Ramos (cell line): ENCODE data around the gene TMEM44.

Experiments used
- in situ Hi-C: fragments of 300-500 bp; cut with MboI; formaldehyde crosslinking; loops from one replicate; pipeline ENCODE4 v1.14.3; 2022; ENCODE audit warnings: low sequenced_read_pairs; ENCODE audit not compliant: unreplicated experiment

Gene TMEM44, protein sequence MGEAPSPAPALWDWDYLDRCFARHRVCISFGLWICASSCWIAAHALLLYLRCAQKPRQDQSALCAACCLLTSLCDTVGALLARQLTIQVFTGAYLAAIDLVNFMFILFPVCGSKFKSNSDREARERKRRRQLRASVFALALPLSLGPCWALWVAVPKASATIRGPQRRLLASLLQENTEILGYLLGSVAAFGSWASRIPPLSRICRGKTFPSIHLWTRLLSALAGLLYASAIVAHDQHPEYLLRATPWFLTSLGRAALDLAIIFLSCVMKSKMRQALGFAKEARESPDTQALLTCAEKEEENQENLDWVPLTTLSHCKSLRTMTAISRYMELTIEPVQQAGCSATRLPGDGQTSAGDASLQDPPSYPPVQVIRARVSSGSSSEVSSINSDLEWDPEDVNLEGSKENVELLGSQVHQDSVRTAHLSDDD

DNA sequence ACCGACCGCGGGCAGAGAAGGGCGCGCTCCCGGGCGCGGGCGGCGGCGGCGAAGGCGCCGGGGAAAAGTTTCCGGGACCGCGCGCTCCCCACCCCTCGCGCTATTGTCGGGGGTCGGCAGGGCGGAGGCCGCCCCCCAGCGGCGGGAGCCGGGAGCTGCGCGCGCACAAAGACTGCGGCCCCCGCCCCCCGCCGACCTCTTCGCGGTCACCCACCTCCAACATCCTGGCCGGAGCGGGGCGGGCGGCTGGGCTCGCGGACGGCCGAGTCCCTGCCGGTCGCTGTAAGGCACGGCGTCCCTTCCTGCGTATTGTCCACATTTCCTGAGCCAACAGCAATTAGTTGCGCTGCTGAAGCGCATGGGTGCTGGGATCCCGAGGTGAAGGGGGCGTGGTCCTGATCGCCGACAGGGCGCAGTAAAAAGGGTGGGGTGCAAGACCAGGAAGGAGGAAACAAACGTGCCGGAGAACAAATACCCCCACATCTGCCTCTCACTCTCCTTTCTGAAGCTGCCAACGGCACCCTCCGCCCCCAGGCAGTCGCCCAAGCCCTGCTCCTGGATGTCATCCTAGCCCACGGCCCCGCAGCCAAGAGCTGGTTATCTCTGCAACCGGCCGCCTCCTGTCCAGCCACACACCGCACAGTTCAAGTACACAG is at the start of gene TMEM44:
Gene TMEM44, minus strand, starts transcription at position 71 of the 656 bp plus-strand sequence. CDS start 204 bp downstream, outside the sequence.
- in situ Hi-C loops = no loop called here

DNA sequence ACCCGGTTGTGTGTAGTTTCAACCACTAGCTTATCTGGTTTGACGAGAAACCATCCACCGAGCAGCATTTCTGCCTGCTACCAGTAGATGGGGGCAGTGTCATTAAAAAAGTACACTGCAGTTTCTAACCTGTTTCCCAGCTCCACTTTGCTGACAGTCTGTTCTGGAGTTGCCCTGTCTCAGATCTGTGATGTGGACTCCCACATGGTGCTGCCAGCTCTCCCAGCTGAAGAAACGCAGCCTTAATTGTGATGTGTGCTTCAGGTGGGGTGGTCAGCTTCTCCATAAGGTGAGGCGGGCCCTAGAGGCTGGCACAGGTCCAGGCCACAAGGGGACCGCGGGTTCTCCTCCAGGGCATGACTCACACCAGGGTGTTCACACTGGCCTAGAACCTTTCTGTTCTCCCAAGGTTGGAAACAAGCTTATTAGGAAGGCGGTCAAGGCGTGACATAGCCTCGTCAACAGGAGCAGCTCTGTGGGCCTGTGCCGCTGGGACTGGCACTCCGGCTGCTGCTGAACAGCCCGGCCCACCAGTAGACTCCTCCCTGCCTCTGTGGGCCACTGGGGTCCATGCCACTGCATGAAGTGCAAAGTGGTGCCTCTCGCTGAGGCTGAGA is 49.6 kb upstream of the TMEM44 start:
- in situ Hi-C loops = no loop called here

DNA sequence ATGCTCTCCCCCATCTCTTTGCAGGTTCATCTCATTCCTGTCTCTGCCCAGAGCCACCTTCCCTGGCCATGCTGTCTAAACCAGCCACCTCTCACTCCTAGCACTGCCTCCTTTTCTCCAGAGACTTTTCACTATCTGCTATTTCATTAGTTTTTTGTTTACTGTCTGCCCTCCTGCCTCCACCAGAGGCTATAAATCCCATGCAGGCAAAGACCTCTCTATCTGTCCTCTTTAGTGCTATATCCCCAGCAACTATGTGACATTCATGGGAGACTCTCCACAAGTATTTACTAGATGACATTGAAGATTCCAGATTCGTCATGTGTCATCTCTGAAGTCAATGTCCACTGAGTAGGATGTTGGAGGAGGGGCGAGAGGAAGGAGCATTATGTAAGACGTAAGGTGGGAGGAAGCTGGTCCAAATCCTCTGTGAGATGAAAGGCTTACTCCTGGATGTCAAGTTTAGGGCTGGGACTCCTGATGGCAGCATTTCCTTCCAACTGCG is 49.0 kb upstream of the TMEM44 start:
- in situ Hi-C loops = no loop called here

DNA sequence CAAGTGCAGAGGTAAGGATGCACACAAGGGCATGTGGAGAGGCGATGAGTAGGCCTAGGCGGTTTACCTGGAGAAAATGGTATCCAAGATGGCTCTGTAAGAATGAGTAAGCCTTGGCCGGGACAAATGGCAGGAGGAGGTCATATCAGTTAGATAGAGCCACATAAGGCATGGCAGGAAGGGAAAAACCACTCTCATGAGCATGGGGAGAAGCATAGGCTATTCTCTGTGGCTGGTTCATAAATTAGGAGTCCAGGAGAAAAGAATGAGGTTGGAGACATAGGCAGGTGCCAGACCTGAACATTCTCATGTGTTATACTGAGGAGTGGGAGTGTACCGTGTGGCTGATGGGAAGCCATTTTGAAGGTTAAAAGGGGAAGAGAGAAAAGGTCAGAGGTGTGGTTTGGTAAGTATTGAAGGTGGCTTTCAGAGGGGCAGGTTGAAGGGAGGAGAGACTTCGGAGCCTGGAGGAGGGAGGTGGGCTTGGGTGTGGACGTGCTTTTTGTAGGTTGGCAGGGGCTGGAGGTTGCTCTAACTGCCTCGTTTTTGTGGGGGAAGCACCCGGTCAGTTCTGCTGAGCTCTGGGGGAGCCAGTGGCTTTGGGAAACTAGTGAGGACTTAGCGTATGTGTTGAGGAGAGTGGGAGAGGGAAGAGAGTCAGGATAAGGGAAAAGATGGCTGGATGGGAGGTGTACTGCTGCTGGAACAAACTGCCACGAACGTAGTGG is 47.8 kb upstream of the TMEM44 start:
- in situ Hi-C loops = no loop called here

DNA sequence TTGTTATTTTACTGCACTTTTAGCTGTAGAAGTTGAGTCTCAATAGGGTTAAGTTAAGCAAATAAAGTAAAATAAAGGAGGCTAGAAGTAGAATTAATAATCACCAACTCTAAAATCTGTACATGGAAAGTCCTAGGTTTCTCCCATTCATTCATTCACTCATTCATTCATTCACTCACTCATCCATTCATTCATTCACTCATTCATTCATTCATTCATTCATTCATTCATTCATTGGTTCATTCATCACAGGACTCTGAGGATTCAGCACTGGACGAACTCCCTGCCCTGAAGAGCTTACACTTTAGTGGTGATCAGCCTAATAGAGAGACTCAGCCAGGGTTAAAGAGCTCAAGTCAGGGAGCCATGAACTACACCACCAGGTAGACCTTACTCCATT is 43.3 kb upstream of the TMEM44 start:
- in situ Hi-C loops = loop anchor here (10.0 kb wide), 1 partner anchor 848 kb away; no protein-coding TSS in a partner anchor

DNA sequence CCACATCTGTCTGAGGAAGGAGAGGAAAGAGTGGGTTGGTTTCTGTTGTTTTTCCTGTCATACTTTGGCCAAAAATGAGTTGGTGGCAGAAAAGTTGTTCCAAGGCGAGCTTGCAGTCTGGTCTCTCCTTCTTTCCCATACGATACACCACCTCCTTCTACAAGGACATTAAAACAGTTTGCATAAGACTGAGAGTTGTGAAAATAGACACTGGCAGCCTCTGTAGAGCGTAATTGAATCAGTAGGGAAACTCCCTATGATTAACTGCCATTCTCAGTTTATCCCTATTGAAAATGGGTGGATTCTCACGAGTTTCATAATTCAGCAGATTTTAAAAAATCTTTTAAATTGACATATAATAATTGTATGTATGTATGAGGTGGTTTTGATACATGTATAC is 42.5 kb upstream of the TMEM44 start:
- in situ Hi-C loops = loop anchor here (10.0 kb wide), 1 partner anchor 849 kb away; no protein-coding TSS in a partner anchor

DNA sequence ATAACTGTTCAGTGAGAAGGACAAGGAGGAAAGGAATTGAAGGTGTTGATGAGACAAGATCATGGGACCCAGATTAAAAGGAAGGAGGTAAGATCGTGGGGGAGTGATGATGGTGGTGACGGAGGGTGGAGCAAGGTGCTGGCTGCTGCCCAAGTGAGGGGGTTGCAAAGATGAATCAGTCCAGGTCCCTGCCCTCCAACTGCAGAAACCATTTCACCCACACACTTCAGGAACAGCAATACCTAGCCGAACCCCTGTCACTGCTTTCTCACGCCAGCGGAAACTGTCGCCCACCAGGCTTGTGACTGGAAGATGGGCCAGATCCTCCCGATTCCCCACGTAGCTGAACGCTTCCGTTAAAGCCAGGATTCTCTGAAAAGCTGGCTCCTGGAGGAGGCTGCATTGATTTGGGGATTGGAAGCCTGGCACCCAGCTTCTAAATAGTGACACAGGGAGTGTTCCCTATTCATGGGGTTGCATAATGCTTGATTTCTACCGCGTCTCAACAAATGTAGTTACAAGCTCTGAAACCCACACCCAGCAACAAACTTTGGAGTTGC is 41.9 kb upstream of the TMEM44 start:
- in situ Hi-C loops = loop anchor here (10.0 kb wide), 1 partner anchor 850 kb away; no protein-coding TSS in a partner anchor

DNA sequence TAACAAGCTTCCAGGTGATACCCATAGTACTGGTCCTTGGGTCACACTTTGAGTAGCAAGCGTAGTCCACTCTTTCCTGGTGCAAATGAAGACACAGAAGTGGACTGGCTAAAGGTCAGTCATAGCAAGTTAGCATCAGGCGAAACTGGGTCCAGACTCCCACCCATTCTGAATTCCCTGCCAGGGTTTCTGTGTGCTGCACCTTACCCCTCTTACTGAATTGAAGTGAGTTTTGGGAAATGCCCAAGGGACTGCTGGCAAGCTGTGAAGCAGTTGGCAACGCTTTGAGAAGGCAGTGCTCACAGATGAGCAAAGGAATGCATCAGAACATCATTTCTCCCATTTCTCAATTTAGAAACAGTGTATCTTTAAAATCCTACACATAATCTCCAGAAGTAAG is 40.5 kb upstream of the TMEM44 start:
- in situ Hi-C loops = loop anchor here (10.0 kb wide), 1 partner anchor 851 kb away; no protein-coding TSS in a partner anchor

DNA sequence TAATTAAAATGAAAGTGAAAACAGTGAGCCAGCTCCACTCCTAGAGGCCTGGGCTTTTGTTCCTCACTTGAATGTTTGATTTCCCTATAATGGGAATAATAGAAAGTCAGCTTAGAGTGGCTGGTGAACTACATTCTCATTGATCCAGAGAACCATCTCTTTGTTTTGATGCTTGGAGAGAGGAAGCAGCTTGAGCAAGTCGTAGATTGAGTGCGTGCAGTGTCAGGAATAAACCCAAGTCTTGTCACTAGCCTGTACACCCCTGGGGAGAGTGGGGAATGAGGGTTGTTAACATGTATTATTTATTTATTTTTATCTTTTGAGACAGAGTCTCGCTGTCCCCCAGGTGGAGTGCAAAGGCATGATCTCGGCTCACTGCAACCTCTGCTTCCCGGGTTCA is 39.7 kb upstream of the TMEM44 start:
- in situ Hi-C loops = loop anchor here (10.0 kb wide), 1 partner anchor 852 kb away; no protein-coding TSS in a partner anchor

DNA sequence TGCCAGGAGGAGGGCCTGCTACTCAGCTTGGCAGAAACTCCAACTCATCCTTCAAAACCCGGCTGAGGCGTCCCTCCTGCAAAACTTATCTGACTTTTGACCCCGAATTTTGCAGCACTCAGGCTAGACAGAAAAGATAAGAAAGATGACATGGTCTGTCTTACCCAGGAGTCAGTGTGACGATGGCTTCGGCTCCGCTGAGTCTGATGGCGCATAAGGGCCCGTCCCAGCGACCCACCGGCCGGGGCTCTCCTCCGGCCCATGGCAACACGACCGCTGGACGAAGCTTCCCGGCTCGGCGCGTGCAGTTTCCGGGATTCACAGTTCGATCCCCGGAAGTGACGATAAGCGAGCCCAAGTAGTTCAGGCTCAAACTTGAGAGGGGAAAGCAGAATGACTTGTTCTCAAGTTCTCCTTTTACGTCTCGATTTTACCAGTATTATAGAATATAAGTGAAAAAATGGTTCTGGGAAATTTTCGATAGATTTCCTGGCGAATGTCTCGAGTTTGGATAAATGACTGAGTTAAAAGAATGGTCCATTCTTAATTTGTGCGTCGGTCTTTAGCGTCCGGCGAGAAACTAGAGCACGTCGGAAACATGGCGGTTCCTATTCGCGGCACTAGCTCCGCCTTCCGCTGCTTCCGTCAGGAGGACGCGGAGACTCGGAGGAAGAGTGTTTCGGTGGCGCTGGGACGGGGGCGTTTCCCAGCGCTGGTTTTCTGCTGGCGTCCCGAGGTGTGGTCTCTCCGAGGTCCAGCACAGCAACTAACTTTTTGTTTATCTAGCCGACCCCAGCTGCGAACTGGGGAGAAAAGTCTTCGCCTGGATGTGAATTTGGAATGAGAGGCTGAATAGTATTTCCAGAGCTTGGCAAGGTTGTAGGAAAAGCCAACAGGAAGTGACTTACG is 38.9 kb upstream of the TMEM44 start, which contains the start of gene LSG1:
Gene LSG1, minus strand, starts transcription at position 292 of the 909 bp plus-strand sequence. Its CDS starts 29 bp downstream, at position 263.
- in situ Hi-C loops = loop anchor here (10.0 kb wide), 1 partner anchor 853 kb away; no protein-coding TSS in a partner anchor

DNA sequence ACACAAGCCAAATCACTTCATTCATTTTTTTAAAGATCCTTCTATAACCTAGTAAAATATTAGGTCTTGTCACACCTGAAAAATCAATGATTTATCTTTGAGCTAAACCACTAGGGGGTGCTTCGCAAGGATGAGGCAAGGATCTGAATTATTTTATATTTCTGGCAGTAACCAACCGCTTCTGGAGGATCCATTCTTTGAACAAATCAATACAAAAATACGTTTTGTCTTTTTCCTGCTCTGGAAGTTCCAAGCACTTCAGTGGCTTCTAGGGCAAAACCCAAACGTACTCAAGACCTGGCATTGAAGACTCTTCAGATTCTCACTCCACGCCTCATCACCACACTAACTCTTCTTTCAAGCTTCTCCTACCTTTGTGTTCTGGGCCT is 38.3 kb upstream of the TMEM44 start:
- in situ Hi-C loops = loop anchor here (10.0 kb wide), 1 partner anchor 853 kb away; no protein-coding TSS in a partner anchor

DNA sequence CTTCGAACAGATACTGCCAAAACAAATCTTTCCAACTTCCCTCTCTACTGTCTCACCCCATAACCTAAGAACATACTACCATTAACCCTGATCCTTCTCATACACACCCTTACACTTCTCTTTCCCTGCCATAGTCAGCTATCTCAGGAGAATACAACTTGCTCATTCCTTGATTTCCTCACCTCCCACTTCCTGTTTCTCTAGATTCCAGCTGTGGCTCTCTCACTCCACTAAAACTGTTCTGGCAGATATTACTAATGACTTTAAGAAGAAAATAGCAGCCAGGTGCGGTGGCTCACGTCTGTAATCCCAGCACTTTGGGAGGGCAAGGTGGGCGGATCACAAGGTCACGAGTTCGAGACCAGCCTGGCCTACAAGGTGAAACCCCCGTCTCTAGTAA is 34.1 kb upstream of the TMEM44 start:
- in situ Hi-C loops = no loop called here

DNA sequence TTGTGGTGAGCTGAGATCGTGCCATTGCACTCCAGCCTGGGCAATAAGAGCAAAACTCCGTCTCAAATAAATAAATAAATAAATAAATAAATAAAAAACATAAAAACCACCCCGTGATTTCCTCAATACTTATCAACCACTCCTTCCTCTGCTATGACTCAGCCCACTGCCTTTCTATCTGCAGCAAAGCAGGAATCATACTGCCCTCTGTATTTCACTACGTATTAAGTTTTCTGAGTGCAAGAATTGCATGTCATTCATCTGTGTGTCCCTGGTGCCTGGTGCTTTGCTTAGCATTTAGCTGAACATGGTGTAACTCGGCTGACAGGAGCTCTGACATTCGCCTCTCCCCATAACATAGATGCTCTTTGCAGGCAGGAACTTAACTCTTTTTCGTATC is 31.6 kb upstream of the TMEM44 start:
- in situ Hi-C loops = no loop called here

DNA sequence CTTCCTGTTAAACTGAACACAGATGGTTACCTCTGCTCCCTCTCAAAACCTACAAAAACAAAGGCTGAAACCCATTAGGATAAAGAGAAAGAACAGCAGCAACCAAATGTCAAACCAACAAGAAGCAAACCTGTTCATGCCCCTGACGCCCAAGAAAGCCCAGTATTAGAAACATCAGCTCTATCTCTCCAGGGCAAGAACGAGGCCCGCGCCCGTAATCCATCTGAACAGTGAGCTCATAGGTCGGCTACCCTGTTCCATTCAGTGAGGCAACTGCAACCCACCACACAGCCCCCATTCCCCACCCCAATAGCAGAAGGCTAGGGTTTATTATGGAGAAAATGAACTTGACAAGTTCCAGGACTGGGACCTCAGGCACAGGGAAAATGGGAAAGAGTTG is 28.7 kb upstream of the TMEM44 start:
- in situ Hi-C loops = no loop called here

DNA sequence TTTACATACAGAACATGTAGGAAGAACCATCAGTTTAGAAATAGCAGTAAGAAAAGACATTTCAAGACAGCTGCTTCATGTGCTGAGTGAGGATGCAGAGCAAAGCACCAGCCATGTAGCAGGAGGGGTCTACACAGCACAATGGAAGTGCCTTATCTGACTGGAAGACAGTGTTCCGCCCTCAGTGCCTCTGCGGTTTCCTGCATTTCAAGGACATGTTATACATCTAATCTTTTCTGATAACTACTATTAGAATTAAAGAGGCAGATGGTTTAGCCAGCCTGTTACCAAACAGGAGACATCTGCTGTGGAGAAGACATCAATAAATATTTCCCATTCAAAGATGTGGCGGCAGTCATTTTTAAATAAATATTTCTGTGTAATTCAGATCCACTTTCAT is 28.2 kb upstream of the TMEM44 start:
- in situ Hi-C loops = no loop called here

DNA sequence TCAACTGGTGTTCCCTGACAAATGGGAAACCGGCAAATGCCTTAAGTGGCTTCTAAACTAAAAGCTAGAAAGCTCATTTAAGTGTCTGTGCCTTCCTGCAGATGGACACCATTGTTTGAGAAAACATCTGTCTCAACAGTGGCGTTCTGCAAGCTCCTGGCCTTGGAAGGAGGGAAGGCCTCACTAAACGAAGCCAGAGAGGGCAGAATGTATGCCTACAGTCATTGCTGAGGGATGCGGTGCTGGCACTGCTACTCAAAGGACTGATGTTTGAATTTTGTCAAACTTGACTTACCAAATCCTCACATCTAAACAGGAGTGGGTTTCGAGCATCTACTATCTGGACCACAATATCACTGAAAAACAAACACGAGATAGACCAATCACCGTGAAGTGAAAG is 26.6 kb upstream of the TMEM44 start:
- in situ Hi-C loops = no loop called here

DNA sequence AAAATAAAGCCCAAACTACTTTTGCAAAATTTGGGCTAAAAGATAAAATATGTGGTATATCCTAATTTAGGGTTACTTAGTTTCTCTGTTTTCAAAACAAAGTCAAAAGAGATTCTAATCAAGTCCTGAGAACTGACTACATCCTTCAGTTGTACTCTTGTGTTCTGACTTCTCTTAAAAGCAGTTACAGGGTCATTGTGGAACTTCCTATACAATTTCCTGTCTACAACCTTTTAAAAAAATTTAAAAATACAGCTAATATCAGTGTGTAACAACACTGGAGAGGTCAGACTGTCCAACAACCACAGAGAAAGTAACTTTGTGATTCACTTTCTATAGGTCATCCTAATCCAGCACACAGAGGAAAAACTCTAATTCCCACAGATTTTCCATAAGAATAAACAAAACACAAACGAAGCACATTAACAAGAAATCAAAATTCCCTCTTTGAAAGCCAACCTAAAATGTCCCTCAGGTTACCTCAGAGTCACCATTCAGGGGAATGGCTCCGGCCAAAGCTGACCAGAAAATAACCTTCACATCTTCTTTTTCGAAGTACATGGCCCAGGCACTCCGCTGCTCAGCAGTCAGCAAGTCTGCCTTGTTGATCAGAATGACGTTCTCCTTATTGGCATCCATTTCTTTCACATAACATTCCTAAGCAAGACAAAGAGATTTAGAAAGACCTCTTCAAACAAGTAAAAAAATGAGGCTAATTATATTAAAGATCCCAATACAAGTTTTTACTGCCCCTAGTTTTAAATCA is 25.4 kb upstream of the TMEM44 start:
- in situ Hi-C loops = no loop called here

DNA sequence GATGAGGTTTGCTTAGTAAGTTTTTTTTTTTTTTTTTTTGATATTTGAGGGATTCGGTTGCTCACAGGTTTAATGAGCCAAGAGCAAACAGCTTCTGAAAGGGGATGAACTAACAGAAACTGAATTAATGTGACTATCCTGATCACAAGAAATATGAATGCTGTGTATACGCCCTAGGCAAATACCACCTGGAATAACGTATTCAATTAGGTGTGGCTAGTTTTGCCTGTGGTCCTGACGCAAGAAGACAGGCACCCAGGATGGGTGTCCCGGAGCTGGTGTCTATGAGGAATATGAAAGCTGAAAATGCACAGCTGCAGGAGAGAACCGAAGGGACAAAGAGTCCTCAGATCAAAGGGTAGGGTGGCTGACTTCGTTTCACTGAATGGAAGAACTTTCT is 24.2 kb upstream of the TMEM44 start:
- in situ Hi-C loops = no loop called here
